H1 (cell line): Measurements from ENCODE around the gene CAPN15. TPM values are rescaled to one million over a fixed set of nuclear protein-coding genes. Genes with fewer than 3 reads are reported as not detected.

Experiments
- CTBP2 ChIP-seq: IDR thresholded peaks from 2 replicates; pipeline ENCODE4 v1.7.0; 2011; ENCODE audit warnings: borderline replicate concordance, mild to moderate bottlenecking, moderate library complexity, mixed read lengths, low read length; ENCODE audit not compliant: insufficient read depth, insufficient read length
- EGR1 ChIP-seq: IDR thresholded peaks from 2 replicates; pipeline ENCODE4 v1.6.1; 2011; ENCODE audit warnings: low read depth, low read length, borderline replicate concordance
- JUN ChIP-seq: IDR thresholded peaks from 2 replicates; pipeline ENCODE4 v1.6.1; 2011; ENCODE audit warnings: low read depth, mild to moderate bottlenecking, improper control_type of control experiment, low read length
- RFX5 ChIP-seq: IDR thresholded peaks from 2 replicates; pipeline ENCODE4 v1.6.1; 2011; ENCODE audit warnings: low read depth, low read length, improper control_type of control experiment, borderline replicate concordance
- SIX5 ChIP-seq: IDR thresholded peaks from 2 replicates; pipeline ENCODE4 v1.6.1; 2011; ENCODE audit warnings: mild to moderate bottlenecking, low read depth, low read length
- SP2 ChIP-seq: IDR thresholded peaks from 2 replicates; pipeline ENCODE4 v1.6.1; 2012; ENCODE audit warnings: mild to moderate bottlenecking, low read length, inconsistent platforms
- polyA plus RNA-seq, 7 experiments: library from polyadenylated mRNA; depleted of rRNA in 3 of 7; stranded (reverse) in 5 of 7; unstranded in 2 of 7; fragments of >200 nt in 5 of 7; fragments of 200-250 nt in 2 of 7; gene quantifications; 1 replicate in 5 of 7; 2 replicates in 1 of 7; 4 replicates in 1 of 7; pipeline versions ENCODE4 v1.2.1 to v1.2.3, GENCODE V29; 2011 to 2013; ENCODE audit warnings: missing spikeins in 2 of 7, mixed read lengths in 2 of 7
- total RNA-seq: library from RNA; stranded (reverse); fragmentation: NEBNext Ultra II Directional; extraction: Animal tissue kit (Norgen Biotek cat#: 25700); gene quantifications from 2 replicates; pipeline ENCODE4 v1.2.1, GENCODE V29; 2021
- TF ChIP-seq, protein P1 (sequence below): IDR thresholded peaks from 2 replicates; pipeline ENCODE4 v1.6.1; 2011; ENCODE audit warnings: low read depth, mild to moderate bottlenecking, low read length; ENCODE audit not compliant: insufficient read depth

Gene CAPN15
- total and polyA plus RNA-seq, 2 of the 8 experiments (the other 6 are each of a cell fraction or from before 2014, with no cell fraction given) = 38.9 to 76.9 TPM

- TF ChIP-seq CTBP2 (no peak), JUN (no peak), SIX5 (no peak), SP2 (no peak), EGR1 (no peak), RFX5 (no peak)
- TF ChIP-seq, protein P1, sequence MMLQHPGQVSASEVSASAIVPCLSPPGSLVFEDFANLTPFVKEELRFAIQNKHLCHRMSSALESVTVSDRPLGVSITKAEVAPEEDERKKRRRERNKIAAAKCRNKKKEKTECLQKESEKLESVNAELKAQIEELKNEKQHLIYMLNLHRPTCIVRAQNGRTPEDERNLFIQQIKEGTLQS = no peak
- TF ChIP-seq, all 59 proteins: peak for 0
These were observed 28.3 kb downstream of the CAPN15 start (continued) for GRCh38 chr16:555528-556473.
